NCI-H2107 treated with DMSO at 0.1 percent for 48 hours (cell line): ENCODE data around the gene PSMC3IP.

ENCODE experiments used
- DNase-seq: peaks from one replicate; lab custom pipeline; 2025; ENCODE audit not compliant: unreplicated experiment; lab: John Stamatoyannopoulos, UW

Gene PSMC3IP

GRCh38 chr17:42586514-42587230 is 9.1 kb upstream of the PSMC3IP start:
- DNase-seq, result no peak

GRCh38 chr17:42585353-42585752 is 7.8 kb upstream of the PSMC3IP start:
- no peak for DNase-seq

GRCh38 chr17:42584880-42585279 is 7.4 kb upstream of the PSMC3IP start:
- no peak for DNase-seq

- no peak for DNase-seq
Measured at GRCh38 chr17:42581744-42582270, 4.3 kb upstream of the PSMC3IP start.

DNA sequence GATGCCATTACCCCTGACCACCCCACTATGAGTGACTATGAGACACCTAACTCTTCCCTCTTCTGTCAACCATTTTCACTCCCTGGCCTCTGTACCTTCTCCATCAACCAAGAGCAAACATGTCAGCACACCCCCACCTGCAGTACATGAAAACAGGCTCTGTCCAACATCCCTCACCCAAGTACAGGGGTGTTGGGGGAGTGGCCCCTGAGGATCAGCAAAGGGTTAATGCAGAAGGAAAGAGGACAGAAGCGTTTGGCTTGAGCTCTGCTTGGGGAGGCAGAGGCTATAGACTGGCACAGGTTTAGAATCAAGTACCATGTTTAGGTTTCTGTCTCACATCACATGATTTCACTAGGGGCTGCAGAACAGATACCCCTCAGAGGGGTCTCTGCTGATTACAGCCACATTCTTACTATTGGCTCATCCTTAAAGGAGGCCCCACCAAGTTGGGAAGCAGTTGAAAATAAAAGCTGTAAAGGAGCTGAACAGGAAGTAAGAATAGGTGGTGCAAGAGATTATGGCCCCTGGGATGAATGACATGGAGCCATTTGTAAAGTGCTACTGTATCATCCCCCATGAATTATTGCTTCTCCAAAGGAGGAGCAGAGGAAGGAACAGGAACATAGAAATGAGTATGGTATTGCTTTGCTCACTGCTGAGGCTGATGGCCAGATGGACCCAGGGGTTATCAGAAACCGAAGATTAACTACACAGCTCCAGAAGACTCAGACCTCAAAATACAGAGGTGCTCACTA is 2.4 kb upstream of the PSMC3IP start:
- no peak for DNase-seq

- peak; percentile 78 for DNase-seq
Measured at GRCh38 chr17:42578282-42578869, 847 bp upstream of the PSMC3IP start.

GRCh38 chr17:42577140-42577531 is 393 bp downstream of the PSMC3IP start:
- no peak for DNase-seq

DNA sequence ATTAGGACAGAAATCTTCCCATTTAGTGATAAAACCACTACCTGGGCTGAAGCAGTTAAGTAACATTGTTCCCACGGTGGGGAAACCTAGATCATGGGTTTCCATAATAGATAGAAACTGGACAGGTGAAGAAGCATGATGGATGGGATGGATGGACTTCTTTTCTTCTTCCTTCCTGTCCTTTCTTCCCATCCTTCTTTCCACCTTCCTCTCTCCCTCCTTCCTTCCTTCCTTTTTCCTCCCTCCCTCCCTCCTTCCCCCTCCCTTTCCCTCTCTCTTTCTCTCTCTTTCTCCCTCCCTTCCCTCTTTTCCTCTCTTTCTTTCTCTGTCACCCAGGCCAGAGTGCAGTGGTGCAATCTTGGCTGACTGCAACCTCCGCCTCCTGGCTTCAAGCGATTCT is 3.1 kb downstream of the PSMC3IP start:
- DNase-seq, result no peak

DNA sequence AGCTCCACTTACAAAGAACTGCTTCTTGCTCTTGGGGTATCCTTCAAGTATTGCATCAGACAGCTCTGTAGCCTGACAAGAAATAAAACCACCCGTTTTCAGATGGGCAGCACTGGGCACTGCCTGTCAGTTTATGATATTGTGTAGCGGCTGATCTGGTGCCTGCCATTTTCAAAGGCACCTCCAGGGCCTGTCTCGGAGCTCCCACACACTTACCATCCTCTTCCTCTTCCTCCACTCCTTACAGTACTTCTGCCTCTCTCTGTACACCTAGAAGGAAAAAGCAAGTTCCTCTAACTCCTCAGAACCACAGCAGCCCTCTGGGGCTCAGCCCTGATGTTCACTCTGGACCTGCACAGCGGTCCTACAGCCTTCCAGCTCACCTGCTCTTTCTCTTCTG is 4.4 kb downstream of the PSMC3IP start:
- no peak for DNase-seq

DNA sequence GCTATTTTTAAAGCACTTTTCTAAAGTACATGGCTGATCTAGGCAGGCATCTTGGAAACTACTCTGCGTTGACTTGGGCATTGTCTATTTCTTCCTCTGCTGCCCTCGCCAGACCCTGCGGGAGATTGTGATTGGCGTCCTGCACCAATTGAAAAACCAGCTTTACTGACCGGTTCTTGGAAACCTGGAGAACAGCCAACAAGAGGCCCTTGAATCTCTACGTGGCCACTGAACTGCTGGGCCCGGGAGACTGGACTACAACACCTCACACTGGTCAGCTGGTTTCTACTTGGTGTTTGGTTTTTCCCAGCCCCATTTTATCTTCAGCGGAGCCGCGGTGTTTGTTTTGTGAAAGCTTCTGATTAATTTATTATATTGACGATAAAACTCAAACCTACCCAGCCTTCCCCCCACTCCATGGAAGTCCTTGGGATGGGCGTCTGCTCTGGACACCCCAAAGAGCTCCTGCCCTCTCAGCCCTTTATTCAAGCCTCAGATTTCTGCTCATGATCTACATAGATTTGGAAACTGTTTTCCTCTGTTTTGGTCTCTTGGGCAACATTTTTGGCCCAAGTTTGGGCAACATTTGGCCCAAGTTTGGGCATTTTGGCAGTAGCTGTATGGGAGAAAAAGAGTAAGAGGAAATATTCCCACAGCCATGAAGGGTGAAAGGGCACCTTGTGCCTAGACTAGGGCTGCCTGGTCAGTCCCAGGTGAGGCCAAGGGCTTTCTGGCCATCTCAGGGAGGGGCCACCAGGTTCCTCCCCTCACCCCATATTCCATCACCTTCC is 5.9 kb downstream of the PSMC3IP start:
- DNase-seq, result no peak

DNA sequence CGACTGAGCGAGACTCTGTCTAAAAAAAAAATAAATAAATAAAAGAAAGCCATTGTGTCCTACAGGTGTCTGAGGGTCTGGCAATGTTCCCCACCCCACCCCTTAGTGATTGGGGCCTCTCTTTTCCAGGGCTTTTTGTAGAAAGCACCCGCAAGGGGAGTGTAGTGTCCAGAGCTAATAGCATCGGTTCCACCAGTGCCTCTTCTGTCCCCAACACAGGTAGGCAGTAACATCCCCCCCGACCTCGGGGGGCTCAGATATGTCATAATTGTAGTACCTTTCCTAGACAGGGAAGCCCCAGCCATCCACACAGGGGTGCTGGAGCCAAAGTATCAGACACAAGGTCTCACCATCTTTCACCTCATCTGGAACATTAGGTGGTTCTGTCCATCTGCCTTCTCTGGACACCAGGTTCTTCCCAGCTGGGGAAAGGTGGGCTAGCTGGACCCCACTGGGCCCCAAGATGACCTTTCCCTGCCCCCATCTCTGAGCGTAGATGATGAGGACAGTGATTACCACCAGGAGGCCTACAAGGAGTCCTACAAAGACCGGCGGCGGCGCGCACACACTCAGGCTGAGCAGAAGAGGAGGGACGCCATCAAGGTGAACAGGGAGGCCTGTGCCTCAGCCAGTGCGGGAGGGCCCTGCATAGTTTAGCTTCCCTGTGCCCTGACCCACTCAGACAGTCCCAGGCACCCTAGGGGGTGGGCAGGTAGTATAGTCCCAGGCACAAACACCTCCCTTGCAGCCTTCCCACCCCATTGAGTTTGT is 9.0 kb downstream of the PSMC3IP start:
- DNase-seq, result no peak

DNA sequence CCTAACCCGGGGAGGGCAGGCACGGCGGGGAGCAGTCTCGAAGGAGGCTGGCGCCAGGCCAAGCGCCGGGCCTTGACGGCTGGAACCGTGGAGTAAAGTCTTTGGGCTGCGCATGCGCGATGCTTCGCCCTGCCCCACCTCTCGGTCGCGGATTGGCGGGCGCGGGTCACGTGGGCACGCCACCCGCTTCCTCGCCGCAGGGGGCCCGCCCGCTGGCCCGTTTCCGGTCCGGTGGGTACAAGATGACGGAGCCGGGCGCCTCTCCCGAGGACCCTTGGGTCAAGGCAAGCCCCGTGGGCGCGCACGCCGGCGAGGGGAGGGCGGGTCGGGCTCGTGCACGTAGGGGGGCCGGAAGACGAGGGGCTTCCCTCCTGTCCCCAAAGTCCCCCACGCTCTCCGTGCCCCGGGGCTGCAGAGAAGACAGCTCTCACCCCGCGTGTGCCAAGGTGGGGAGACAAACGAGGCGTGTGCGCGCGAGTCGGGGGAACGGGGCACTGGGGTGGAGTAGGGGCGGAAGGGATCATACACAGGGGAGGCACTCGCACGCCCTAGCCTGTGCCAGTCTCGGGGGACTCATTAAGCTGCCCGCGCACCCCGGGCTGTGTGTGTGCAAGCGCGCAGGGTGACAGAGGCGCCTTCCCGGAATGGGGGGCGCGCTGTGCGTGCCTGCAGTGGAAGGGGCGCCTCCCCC is 10.5 kb downstream of the PSMC3IP start, which contains the start of gene MLX:
MLX (plus strand) TSS at position 218 of the 691 bp plus-strand sequence; CDS start at position 243, 25 bp downstream.
- DNase-seq, result peak; percentile 90

DNA sequence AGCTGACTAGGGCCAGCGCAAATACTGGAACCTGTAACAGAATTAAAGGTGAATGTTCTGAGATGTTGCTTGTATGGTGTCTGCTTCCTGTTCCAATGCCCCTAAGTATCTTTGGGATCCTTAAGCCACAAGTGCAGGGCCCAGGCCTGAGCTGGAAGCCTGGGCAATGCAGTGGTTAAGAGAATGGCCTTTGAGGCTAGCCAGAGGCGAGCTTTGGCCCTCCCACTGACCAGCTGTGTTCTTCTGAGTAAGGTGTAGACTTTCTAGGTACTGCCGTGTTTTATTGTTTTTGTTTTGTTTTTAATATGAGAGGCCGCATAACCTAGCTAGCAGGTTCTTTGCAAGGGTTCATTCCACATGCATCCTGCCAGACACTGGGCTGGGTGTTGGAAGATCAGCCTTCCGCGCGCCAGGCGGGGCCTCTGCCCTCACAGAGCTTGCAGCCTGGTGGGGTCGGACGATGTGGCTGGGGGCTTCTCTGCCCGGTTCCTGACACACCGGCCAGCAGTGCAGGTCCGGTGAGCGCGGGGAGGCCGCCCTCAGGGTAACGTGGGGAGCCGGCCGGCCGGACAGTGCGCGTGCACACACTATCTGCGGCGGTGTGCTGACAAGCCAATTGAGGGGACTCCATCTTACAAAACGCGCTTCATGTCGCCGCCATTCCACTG is 11.2 kb downstream of the PSMC3IP start:
- DNase-seq, result no peak

DNA sequence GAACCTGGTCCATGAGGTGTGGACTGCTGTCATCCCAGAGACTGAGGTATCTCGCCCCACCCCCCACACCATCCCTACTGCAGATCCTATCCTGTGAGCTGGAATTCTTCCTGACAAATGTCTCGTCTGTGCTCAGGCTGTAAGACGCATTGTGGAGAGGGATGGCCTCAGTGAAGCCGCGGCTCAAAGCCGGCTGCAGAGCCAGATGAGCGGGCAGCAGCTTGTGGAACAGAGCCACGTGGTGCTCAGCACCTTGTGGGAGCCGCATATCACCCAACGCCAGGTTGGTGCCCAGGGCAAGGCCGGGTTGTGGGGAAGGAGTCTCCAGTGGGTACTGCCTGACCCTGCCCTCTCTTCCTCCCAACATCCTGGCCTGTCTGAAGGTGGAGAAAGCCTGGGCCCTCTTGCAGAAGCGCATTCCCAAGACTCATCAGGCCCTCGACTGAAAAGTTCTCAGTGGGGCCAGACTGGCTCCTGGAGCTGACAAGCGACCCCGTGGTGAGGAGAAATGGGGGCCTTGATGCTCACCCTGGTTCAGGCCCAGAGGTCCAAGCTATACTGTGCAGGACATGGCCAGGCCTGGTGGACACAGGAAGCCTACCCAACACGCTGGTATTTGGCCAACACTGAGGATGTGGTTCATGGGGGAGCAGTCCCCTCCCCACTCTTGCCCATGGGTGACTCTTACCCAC is 11.9 kb downstream of the PSMC3IP start:
- no peak for DNase-seq

- DNase-seq, result no peak
Measured at GRCh38 chr17:42564815-42565522, 12.6 kb downstream of the PSMC3IP start.

GRCh38 chr17:42563950-42564349 is 13.6 kb downstream of the PSMC3IP start:
- DNase-seq, result no peak

DNA sequence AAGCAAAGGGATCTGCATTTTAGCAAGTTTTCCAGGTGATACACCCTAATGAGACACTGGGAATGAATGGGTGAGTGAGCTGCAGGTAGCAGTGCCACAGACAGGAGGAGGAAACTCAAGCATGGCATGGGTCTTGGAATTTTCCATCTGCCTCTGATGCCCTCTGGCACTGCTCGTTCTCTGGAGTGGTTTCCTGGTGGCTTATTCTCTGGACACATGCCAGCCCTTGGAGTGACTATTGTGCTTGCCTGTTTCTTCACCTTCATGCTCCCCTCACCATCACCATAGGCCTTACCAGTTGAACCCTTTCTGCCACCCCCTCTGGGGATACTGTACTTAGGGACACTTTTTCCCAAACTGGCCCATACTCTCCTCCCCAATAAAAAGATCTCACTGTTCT is 14.0 kb downstream of the PSMC3IP start:
- DNase-seq, result no peak

- DNase-seq, result no peak
Measured at GRCh38 chr17:42563143-42563509, 14.4 kb downstream of the PSMC3IP start.
